ENCODE results near the gene TOX3.

DNA sequence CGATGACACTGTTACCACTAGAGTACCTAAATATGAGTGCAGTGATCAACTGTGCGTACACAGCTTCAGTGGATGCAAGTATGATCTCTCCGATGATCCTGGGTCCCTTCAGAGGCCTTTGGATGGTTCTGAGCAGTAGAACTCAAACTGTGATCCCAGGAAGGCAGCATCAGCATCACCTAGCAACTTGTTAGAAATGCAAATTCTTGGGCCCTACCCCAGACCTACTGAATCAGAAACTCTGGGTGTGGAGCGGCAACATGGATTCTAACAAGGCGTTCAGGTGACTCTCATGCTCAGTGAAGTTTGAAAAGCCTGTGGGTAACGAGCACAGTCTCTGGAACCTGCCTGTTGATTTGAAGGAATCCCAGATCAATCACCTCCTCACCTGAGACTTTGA, 25.4 kb downstream of the TOX3 start:
- TF ChIP-seq TAF1 (IDR thresholded peaks at IDR 0.05; ENCODE audit: low read depth, low read length) (no peak), CTCF (IDR thresholded peaks at IDR 0.05; ENCODE audit: control extremely low read depth in 1 of 3, insufficient read depth in 1 of 3, low read depth in 1 of 3, low read length in 3 of 3) (no peak), SP2 (IDR thresholded peaks at IDR 0.05; ENCODE audit: low read length) (no peak), EZH2 (IDR thresholded peaks at IDR 0.05; ENCODE audit: low read depth, low read length, severe bottlenecking) (no peak), SP1 (IDR thresholded peaks at IDR 0.05; ENCODE audit: low read depth, low read length) (no peak), POLR2A (IDR thresholded peaks at IDR 0.05; ENCODE audit: control extremely low read depth in 1 of 2, low read depth in 2 of 2, low read length in 2 of 2) (no peak), EP300 (IDR thresholded peaks at IDR 0.05; ENCODE audit: borderline replicate concordance in 1 of 2, low read depth in 2 of 2, low read length in 2 of 2) (no peak), SRF (IDR thresholded peaks at IDR 0.05; ENCODE audit: low read depth, low read length) (no peak)

Data from H1 (cell line).